SK-N-SH (cell line): Measurements from ENCODE around the gene ARID1B. TPM values are rescaled to one million over a fixed set of nuclear protein-coding genes. Genes with fewer than 3 reads are reported as not detected.

Source experiments
- CTCF ChIA-PET: fragments of 300-600, 350-600 bp; formaldehyde crosslinking; extraction: SDS; loops from one replicate; lab custom pipeline; 2021; lab: Yijun Ruan, JAX
- POLR2A ChIA-PET: fragments of 350-600 bp; sonication (Branson Sonifier 250); formaldehyde crosslinking; extraction: SDS; loops from one replicate; lab custom pipeline; 2020; ENCODE audit warnings: antibody characterized with exemption, inconsistent platforms; lab: Yijun Ruan, JAX
- DNase-seq: peaks from one replicate; pipeline ENCODE4 v3.0.0; 2012
- H2AFZ ChIP-seq: fragments of 200-600 bp; sonication (generic); 2 replicates; pipeline ENCODE4 v1.8.1; 2016; ENCODE audit warnings: antibody characterized with exemption, mild to moderate bottlenecking, low read depth
- H3F3A ChIP-seq: fragments of 200-600 bp; sonication (generic); replicated peaks from 2 replicates; pipeline ENCODE3; 2016; ENCODE audit warnings: antibody characterized with exemption, mild to moderate bottlenecking; ENCODE audit not compliant: insufficient read depth
- H3K27ac ChIP-seq, 2 experiments: fragments of 200-500 bp in 1 of 2; fragments of 200-600 bp in 1 of 2; sonication (Bioruptor generic) in 1 of 2; sonication (generic), shearing (Covaris generic) in 1 of 2; 2 replicates each; pipeline versions ENCODE4 v1.5.1 to v1.6.1; 2014 to 2016; ENCODE audit warnings: low read depth in 2 of 2, inconsistent platforms in 1 of 2, low read length in 1 of 2, mild to moderate bottlenecking in 1 of 2, mixed read lengths in 1 of 2
- H3K27me3 ChIP-seq: fragments of 200-600 bp; sonication (generic), shearing (Covaris generic); 2 replicates; pipeline ENCODE4 v1.6.1; 2016; ENCODE audit warnings: mixed run types; ENCODE audit not compliant: insufficient read depth
- H3K36me3 ChIP-seq, 2 experiments: fragments of 200-500 bp in 1 of 2; fragments of 200-600 bp in 1 of 2; sonication (Bioruptor generic) in 1 of 2; sonication (generic) in 1 of 2; replicated peaks in 1 of 2; 2 replicates each; pipeline versions ENCODE3 to v1.5.1; 2014 to 2016; ENCODE audit warnings: low read length in 1 of 2, mild to moderate bottlenecking in 1 of 2; ENCODE audit not compliant: insufficient read depth in 2 of 2, control insufficient read depth in 1 of 2
- H3K4me1 ChIP-seq, 2 experiments: fragments of 200-500 bp in 1 of 2; fragments of 200-600 bp in 1 of 2; sonication (Bioruptor generic) in 1 of 2; sonication (generic), shearing (Covaris generic) in 1 of 2; 2 replicates each; pipeline versions ENCODE4 v1.5.1 to v1.6.1; 2014 to 2016; ENCODE audit warnings: low read depth in 1 of 2, low read length in 1 of 2, mixed run types in 1 of 2; ENCODE audit not compliant: insufficient read depth in 2 of 2, control insufficient read depth in 1 of 2
- H3K4me2 ChIP-seq: fragments of 200-600 bp; sonication (generic), shearing (Covaris generic); 2 replicates; pipeline ENCODE4 v1.6.1; 2017; ENCODE audit warnings: mixed run types
- H3K4me3 ChIP-seq, 2 experiments: fragments of 200-500 bp in 1 of 2; fragments of 200-600 bp in 1 of 2; sonication (Bioruptor generic) in 1 of 2; sonication (generic), shearing (Covaris generic) in 1 of 2; 2 replicates each; pipeline versions ENCODE4 v1.5.1 to v1.8.1; 2014 to 2016; ENCODE audit warnings: low read depth in 2 of 2, inconsistent platforms in 1 of 2, low read length in 1 of 2, mild to moderate bottlenecking in 1 of 2, mixed read lengths in 1 of 2, moderate library complexity in 1 of 2
- H3K79me2 ChIP-seq: fragments of 200-600 bp; sonication (generic); 2 replicates; pipeline ENCODE4 v1.8.1; 2017; ENCODE audit warnings: mild to moderate bottlenecking; ENCODE audit not compliant: insufficient read depth
- H3K9ac ChIP-seq: fragments of 200-600 bp; sonication (generic); 2 replicates; pipeline ENCODE4 v1.6.1; 2017; ENCODE audit warnings: mixed run types
- H3K9me2 ChIP-seq: fragments of 200-600 bp; sonication (generic); 2 replicates; pipeline ENCODE4 v1.6.1; 2017; ENCODE audit warnings: mixed run types
- H3K9me3 ChIP-seq: fragments of 200-600 bp; sonication (generic); 2 replicates; pipeline ENCODE4 v1.6.1; 2017; ENCODE audit warnings: mixed run types, mild to moderate bottlenecking, moderate library complexity
- H4K20me1 ChIP-seq: fragments of 200-600 bp; sonication (generic); 2 replicates; pipeline ENCODE4 v1.6.1; 2017; ENCODE audit warnings: mild to moderate bottlenecking, mixed run types; ENCODE audit not compliant: insufficient read depth
- CHD2 ChIP-seq: fragments of 150-350 bp; IDR thresholded peaks from 2 replicates; pipeline ENCODE4 v1.6.1; 2018; ENCODE audit warnings: low read length; ENCODE audit not compliant: partially characterized antibody
- FOSL2 ChIP-seq: IDR thresholded peaks from 2 replicates; pipeline ENCODE4 v1.4.0; 2012; ENCODE audit warnings: low read depth, mild to moderate bottlenecking, moderate library complexity, borderline replicate concordance
- FOXJ3 ChIP-seq: sonication (generic); formaldehyde crosslinking; IDR thresholded peaks from 2 replicates; pipeline ENCODE4 v1.5.1; 2020; ENCODE audit warnings: mild to moderate bottlenecking, missing genetic modification reagents
- JUND ChIP-seq: IDR thresholded peaks from 2 replicates; pipeline ENCODE4 v1.4.0; 2012
- MEF2A ChIP-seq: IDR thresholded peaks from 2 replicates; pipeline ENCODE4 v1.4.0; 2012; ENCODE audit warnings: low read depth, borderline replicate concordance
- NFIC ChIP-seq: IDR thresholded peaks from 2 replicates; pipeline ENCODE4 v1.4.0; 2012; ENCODE audit warnings: borderline replicate concordance
- NRF1 ChIP-seq: IDR thresholded peaks from 2 replicates; pipeline ENCODE4 v1.6.1; 2012; ENCODE audit warnings: low read depth, mild to moderate bottlenecking, low read length
- RAD21 ChIP-seq: IDR thresholded peaks from 2 replicates; pipeline ENCODE4 v1.6.1; 2012; ENCODE audit warnings: mild to moderate bottlenecking, low read length
- RCOR1 ChIP-seq: fragments of 150-350 bp; IDR thresholded peaks from 2 replicates; pipeline ENCODE4 v1.6.1; 2017; ENCODE audit warnings: antibody characterized with exemption, low read length
- RXRA ChIP-seq: IDR thresholded peaks from 2 replicates; pipeline ENCODE4 v1.4.0; 2012; ENCODE audit warnings: low read depth, mild to moderate bottlenecking, borderline replicate concordance
- TAF1 ChIP-seq: IDR thresholded peaks from 2 replicates; pipeline ENCODE4 v1.6.1; 2012; ENCODE audit warnings: low read depth, mild to moderate bottlenecking, low read length, moderate library complexity, borderline replicate concordance
- TCF12 ChIP-seq: IDR thresholded peaks from 2 replicates; pipeline ENCODE4 v1.4.0; 2012
- TEAD4 ChIP-seq: IDR thresholded peaks from 2 replicates; pipeline ENCODE4 v1.4.0; 2012; ENCODE audit warnings: mild to moderate bottlenecking, borderline replicate concordance; ENCODE audit not compliant: insufficient read depth
- USF2 ChIP-seq: fragments of 150-350 bp; IDR thresholded peaks from 2 replicates; pipeline ENCODE4 v1.6.1; 2017; ENCODE audit warnings: antibody characterized with exemption, low read length, low read depth, borderline replicate concordance
- WGBS: methylation state at CpG from one replicate; pipeline ENCODE4 v1.1.6; 2017; ENCODE audit warnings: low lambda C conversion rate; 5-methylcytosine and 5-hydroxymethylcytosine counted together
- polyA plus RNA-seq, 3 experiments: library from polyadenylated mRNA; depleted of rRNA; stranded (reverse); fragments of >200 nt; gene quantifications; 2 replicates each; pipeline ENCODE4 v1.2.3, GENCODE V29; 2012

ARID1B gene
- polyA plus RNA-seq, 1 of the 3 experiments (the other 2 are of a cell fraction) = 13.6 TPM

- CTCF ChIA-PET = interaction anchor here (1.0 kb wide), 1 partner anchor 13 kb away, joined by 4 read pairs; no protein-coding TSS in a partner anchor
These were observed 433.8 kb downstream of the ARID1B start for GRCh38 chr6:157210954-157211353.

GRCh38 chr6:157211603-157212455, 434.7 kb downstream of the ARID1B start:
- CTCF ChIA-PET = interaction anchor here (1.0 to 1.7 kb wide), 4 partner anchors 12 to 63 kb away, joined by 3 to 5 read pairs (median 4); no protein-coding TSS in a partner anchor
- Histone ChIP-seq H3K9ac (no peak overlapping the region), H3K9me2 (no peaks in the 10 kb centered on the region), H2AFZ (no peak overlapping the region)
- TF ChIP-seq MEF2A (no peak), JUND (no peak), NFIC (no peak), USF2 (no peak), TAF1 (no peak), CHD2 (no peak)
- TF ChIP-seq, all 33 proteins: peak for 0
- Histone ChIP-seq H3K27me3 (no peaks in the 10 kb centered on the region), H3F3A (no peaks in the 10 kb centered on the region), H3K4me1 (peaks cover 0 to 3% of the 10 kb centered on the region in 2 experiments; a peak in 1 of 4 replicates), H3K27ac (no peak overlapping the region), H3K4me2 (no peak overlapping the region), H3K79me2 (no peaks in the 10 kb centered on the region), H3K36me3 (peaks cover 13 to 25% of the 10 kb centered on the region in 2 experiments), H4K20me1 (no peaks in the 10 kb centered on the region), H3K9me3 (no peaks in the 10 kb centered on the region), H3K4me3 (no peak overlapping the region)
- DNase-seq = no peak
- POLR2A ChIA-PET = interaction anchor here (1.0 kb wide), 1 partner anchor 111 kb away, joined by 3 read pairs; no protein-coding TSS in a partner anchor
- WGBS = 94% methylated on average over 10 of the region's 11 CpGs

More at GRCh38 chr6:157210954-157211353, 433.8 kb downstream of the ARID1B start:
- Histone ChIP-seq H4K20me1 (no peaks in the 10 kb centered on the region), H2AFZ (no peak overlapping the region), H3K4me1 (peaks cover 0 to 3% of the 10 kb centered on the region in 2 experiments; a peak in 1 of 4 replicates), H3K79me2 (no peaks in the 10 kb centered on the region), H3K36me3 (peaks cover 13 to 34% of the 10 kb centered on the region in 2 experiments), H3K9me3 (no peaks in the 10 kb centered on the region), H3K9ac (no peak overlapping the region), H3K9me2 (no peaks in the 10 kb centered on the region), H3K4me3 (no peak overlapping the region), H3K27ac (no peak overlapping the region), H3K4me2 (no peak overlapping the region), H3F3A (no peaks in the 10 kb centered on the region), H3K27me3 (no peaks in the 10 kb centered on the region)
- no peak for DNase-seq
- POLR2A ChIA-PET = no interaction called here
- TF ChIP-seq NRF1 = no peak
- no peak for TF ChIP-seq TCF12
- no peak for TF ChIP-seq RCOR1
- no peak for TF ChIP-seq RXRA
- no peak for TF ChIP-seq USF2
- TF ChIP-seq RAD21 = no peak
- TF ChIP-seq TEAD4 = no peak
- no peak for TF ChIP-seq MEF2A
- TF ChIP-seq CHD2 = no peak
- no peak for TF ChIP-seq FOXJ3 (CRISPR knock-in tag)
- TF ChIP-seq FOSL2 = no peak
- TF ChIP-seq NFIC = no peak
- WGBS = 98% methylated on average over 3 of the region's 3 CpGs
